Endothelial cell of umbilical vein (primary cell): ENCODE results near the gene FSTL4. TPM values are rescaled to one million over a fixed set of nuclear protein-coding genes. Genes with fewer than 3 reads are reported as not detected.

Experiments
- BruUV-seq: library from RNA; stranded (reverse); fragments of 400-500 nt; replicated peaks from 2 replicates; lab custom pipeline; 2021; lab: Mats Ljungman, UMichigan
- CTCF ChIA-PET: fragments of 300-600, 350-600 bp; sonication (Branson Sonifier 250); formaldehyde crosslinking; loops from one replicate; lab custom pipeline; 2021; ENCODE audit warnings: antibody characterized with exemption, inconsistent platforms; lab: Charles Lee
- POLR2A ChIA-PET: fragments of 300-600, 350-600 bp; sonication (Branson Sonifier 250); formaldehyde crosslinking; loops from one replicate; lab custom pipeline; 2021; ENCODE audit warnings: antibody characterized with exemption, inconsistent platforms; lab: Charles Lee
- DNase-seq: peaks from one replicate; pipeline ENCODE4 v3.0.0-alpha.2; 2011; ENCODE audit warnings: low read depth, low spot score
- FAIRE-seq: peaks from 2 replicates; lab custom pipeline; 2011; peaks lifted over from hg19 to GRCh38; lab: Jason Lieb, UNC
- H2AFZ ChIP-seq: 2 replicates; pipeline ENCODE4 v1.6.0; 2012; ENCODE audit warnings: low read depth, low read length, control low read depth, inconsistent platforms
- H3K27ac ChIP-seq: 2 replicates; pipeline ENCODE4 v1.5.1; 2011; ENCODE audit warnings: low read depth, mild to moderate bottlenecking, control low read depth, low read length, moderate library complexity; ENCODE audit not compliant: insufficient read depth
- H3K27me3 ChIP-seq, 2 experiments: 2 replicates each; pipeline versions ENCODE4 v1.6.0 to v1.6.1; 2011; ENCODE audit warnings: low read length in 2 of 2, mixed read lengths in 1 of 2; ENCODE audit not compliant: control insufficient read depth in 2 of 2, insufficient read depth in 2 of 2
- H3K36me3 ChIP-seq, 2 experiments: 2 replicates in 1 of 2; 3 replicates in 1 of 2; pipeline ENCODE4 v1.5.1; 2011; ENCODE audit warnings: low read length in 2 of 2, mild to moderate bottlenecking in 1 of 2, moderate library complexity in 1 of 2; ENCODE audit not compliant: control insufficient read depth in 2 of 2, insufficient read depth in 2 of 2; ENCODE audit errors: extremely low read depth in 1 of 2
- H3K4me1 ChIP-seq: 3 replicates; pipeline ENCODE4 v1.5.1; 2011; ENCODE audit warnings: mild to moderate bottlenecking, low read length; ENCODE audit not compliant: control insufficient read depth, insufficient read depth; ENCODE audit errors: extremely low read depth
- H3K4me2 ChIP-seq: 2 replicates; pipeline ENCODE4 v1.6.1; 2011; ENCODE audit warnings: low read length, control low read depth, mixed read lengths; ENCODE audit not compliant: insufficient read depth
- H3K4me3 ChIP-seq, 3 experiments: fragments of 200-600 bp in 1 of 3; sonication (generic), shearing (Covaris generic) in 1 of 3; replicated peaks in 1 of 3; 2 replicates each; pipeline ENCODE4 v1.5.1; 2011 to 2016; ENCODE audit warnings: control low read depth in 3 of 3, low read length in 3 of 3, mild to moderate bottlenecking in 2 of 3, inconsistent platforms in 1 of 3, low read depth in 1 of 3, moderate library complexity in 1 of 3; ENCODE audit not compliant: insufficient read depth in 1 of 3
- H3K79me2 ChIP-seq: 2 replicates; pipeline ENCODE4 v1.6.0; 2012; ENCODE audit warnings: low read length, inconsistent platforms; ENCODE audit not compliant: control insufficient read depth, insufficient read depth
- H3K9ac ChIP-seq: replicated peaks from 2 replicates; pipeline ENCODE3; 2011; ENCODE audit warnings: low read length, control low read depth; ENCODE audit not compliant: insufficient read depth; ENCODE audit errors: extremely low read depth
- H3K9me1 ChIP-seq: replicated peaks from 3 replicates; pipeline ENCODE4 v1.6.0; 2011; ENCODE audit warnings: mild to moderate bottlenecking, low read length; ENCODE audit not compliant: control insufficient read depth, insufficient read depth; ENCODE audit errors: extremely low read depth
- H3K9me3 ChIP-seq: replicated peaks from 2 replicates; pipeline ENCODE4 v1.5.1; 2012; ENCODE audit warnings: low read length, inconsistent platforms; ENCODE audit not compliant: control insufficient read depth, insufficient read depth
- H4K20me1 ChIP-seq: replicated peaks from 2 replicates; pipeline ENCODE3; 2011; ENCODE audit warnings: mild to moderate bottlenecking, low read length; ENCODE audit not compliant: control insufficient read depth, insufficient read depth; ENCODE audit errors: extremely low read depth
- EZH2 ChIP-seq: IDR thresholded peaks from 2 replicates; pipeline ENCODE4 v1.6.1; 2012; ENCODE audit warnings: borderline replicate concordance, low read depth, mild to moderate bottlenecking, moderate library complexity, low read length, inconsistent platforms; ENCODE audit not compliant: severe bottlenecking
- FOS ChIP-seq: IDR thresholded peaks from 2 replicates; pipeline ENCODE4 v1.6.1; 2011; ENCODE audit warnings: mild to moderate bottlenecking, low read length, moderate library complexity, borderline replicate concordance; ENCODE audit not compliant: insufficient read depth
- GATA2 ChIP-seq: IDR thresholded peaks from 2 replicates; pipeline ENCODE4 v1.7.0; 2011; ENCODE audit warnings: low read depth, mild to moderate bottlenecking, moderate library complexity, mixed read lengths, low read length; ENCODE audit not compliant: insufficient read length, insufficient read depth
- JUN ChIP-seq: IDR thresholded peaks from 2 replicates; pipeline ENCODE4 v1.6.1; 2011; ENCODE audit warnings: borderline replicate concordance, low read depth; ENCODE audit not compliant: insufficient read length, insufficient read depth
- MYC ChIP-seq: IDR thresholded peaks from one replicate; pipeline ENCODE4 v1.6.1; 2011; ENCODE audit warnings: mild to moderate bottlenecking, low read depth, low read length
- POLR2A ChIP-seq: IDR thresholded peaks from 2 replicates; pipeline ENCODE4 v1.6.1; 2012; ENCODE audit warnings: low read depth, mild to moderate bottlenecking, control low read depth, low read length
- POLR2AphosphoS5 ChIP-seq: IDR thresholded peaks from 2 replicates; pipeline ENCODE4 v1.6.1; 2012; ENCODE audit warnings: low read depth, mild to moderate bottlenecking, control low read depth, low read length, moderate library complexity; ENCODE audit not compliant: insufficient read depth
- dilution Hi-C: fragments of 300-500 bp; cut with MboI; formaldehyde crosslinking; loops from one replicate; pipeline ENCODE4 v1.15.0; 2019; ENCODE audit warnings: low sequenced_read_pairs; ENCODE audit not compliant: extremely low pct_ligation_motif_present
- intact Hi-C: fragments of 100-400 bp; cut with micrococcal nuclease; formaldehyde crosslinking; loops from one replicate; pipeline ENCODE4 v1.10.0; 2022
- polyA plus RNA-seq, 4 experiments: library from polyadenylated mRNA; depleted of rRNA in 3 of 4; stranded (reverse) in 3 of 4; unstranded in 1 of 4; fragments of >200 nt; gene quantifications; 2 replicates each; pipeline versions ENCODE4 v1.2.1 to v1.2.3, GENCODE V29; 2011 to 2012; ENCODE audit warnings: missing spikeins in 1 of 4
- total RNA-seq: library from RNA; stranded (reverse); gene quantifications from 2 replicates; pipeline ENCODE4 v1.2.3, GENCODE V29; 2021
- TF ChIP-seq, protein P1 (sequence below), 2 donors: IDR thresholded peaks; 1 replicate in 1 of 2; 2 replicates in 1 of 2; pipeline ENCODE4 v1.5.1; 2011; ENCODE audit warnings: low read length in 2 of 2, mild to moderate bottlenecking in 2 of 2, moderate library complexity in 2 of 2, control low read depth in 1 of 2, inconsistent platforms in 1 of 2, low read depth in 1 of 2; ENCODE audit not compliant: insufficient read depth in 1 of 2; ENCODE audit errors: extremely low read depth in 1 of 2
- TF ChIP-seq, protein P2 (sequence below): IDR thresholded peaks from 2 replicates; pipeline ENCODE4 v1.6.1; 2011; ENCODE audit not compliant: insufficient read depth, insufficient read length

FSTL4 gene
- total and polyA plus RNA-seq, 2 donors (not counting 3 experiments of a cell fraction or from before 2014, with no cell fraction given): 0.18 TPM; not detected in 1

DNA sequence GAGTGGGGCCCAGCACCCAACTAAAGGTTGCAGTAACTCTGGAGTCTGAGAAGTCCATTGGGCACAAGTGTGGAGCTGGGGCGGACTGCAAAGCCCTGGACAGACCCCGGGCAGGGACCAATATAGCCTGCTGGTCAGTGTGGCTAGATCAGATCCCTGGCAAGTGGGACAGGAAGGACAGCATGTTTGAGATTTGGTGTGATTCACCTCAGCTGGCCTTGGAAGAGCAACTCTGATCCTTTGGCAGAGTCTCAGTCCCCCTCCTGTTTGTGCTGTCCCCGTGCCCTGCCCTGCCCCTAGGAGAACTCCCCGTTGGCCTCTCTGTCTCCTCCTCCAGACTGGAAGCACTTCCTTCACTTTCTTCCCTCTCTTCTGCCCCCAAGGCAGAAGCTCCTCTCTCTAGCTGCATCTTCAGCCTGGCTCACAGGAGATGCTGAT, 255.3 kb downstream of the FSTL4 start:
- no peaks in the 10 kb centered on the region for H3K36me3 ChIP-seq
- FAIRE-seq (no peak), DNase-seq (no peak)
- no peaks in the 10 kb centered on the region for H3K9me1 ChIP-seq
- H3K27ac ChIP-seq: no peak overlapping the region
- no TSS peak for BruUV-seq
- no peaks in the 10 kb centered on the region for H3K79me2 ChIP-seq
- no peaks in the 10 kb centered on the region for H4K20me1 ChIP-seq
- no peak overlapping the region for H3K4me2 ChIP-seq
- ChIA-PET CTCF (no interaction called here), POLR2A (no interaction called here)
- H3K27me3 ChIP-seq: peaks cover 11 to 19% of the 10 kb centered on the region in 2 experiments
- no peak overlapping the region for H3K4me3 ChIP-seq
- no peak overlapping the region for H3K9ac ChIP-seq
- no peak overlapping the region for H2AFZ ChIP-seq
- no peaks in the 10 kb centered on the region for H3K4me1 ChIP-seq
- no peaks in the 10 kb centered on the region for H3K9me3 ChIP-seq
- intact Hi-C loops (no loop called here), dilution Hi-C loops (no loop called here)
- TF ChIP-seq, protein P1, sequence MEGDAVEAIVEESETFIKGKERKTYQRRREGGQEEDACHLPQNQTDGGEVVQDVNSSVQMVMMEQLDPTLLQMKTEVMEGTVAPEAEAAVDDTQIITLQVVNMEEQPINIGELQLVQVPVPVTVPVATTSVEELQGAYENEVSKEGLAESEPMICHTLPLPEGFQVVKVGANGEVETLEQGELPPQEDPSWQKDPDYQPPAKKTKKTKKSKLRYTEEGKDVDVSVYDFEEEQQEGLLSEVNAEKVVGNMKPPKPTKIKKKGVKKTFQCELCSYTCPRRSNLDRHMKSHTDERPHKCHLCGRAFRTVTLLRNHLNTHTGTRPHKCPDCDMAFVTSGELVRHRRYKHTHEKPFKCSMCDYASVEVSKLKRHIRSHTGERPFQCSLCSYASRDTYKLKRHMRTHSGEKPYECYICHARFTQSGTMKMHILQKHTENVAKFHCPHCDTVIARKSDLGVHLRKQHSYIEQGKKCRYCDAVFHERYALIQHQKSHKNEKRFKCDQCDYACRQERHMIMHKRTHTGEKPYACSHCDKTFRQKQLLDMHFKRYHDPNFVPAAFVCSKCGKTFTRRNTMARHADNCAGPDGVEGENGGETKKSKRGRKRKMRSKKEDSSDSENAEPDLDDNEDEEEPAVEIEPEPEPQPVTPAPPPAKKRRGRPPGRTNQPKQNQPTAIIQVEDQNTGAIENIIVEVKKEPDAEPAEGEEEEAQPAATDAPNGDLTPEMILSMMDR (IDR thresholded peaks at IDR 0.05; ENCODE audit: extremely low read depth in 1 of 2, insufficient read depth in 1 of 2, low read depth in 1 of 2, low read length in 2 of 2): no peak
- no peak for TF ChIP-seq POLR2AphosphoS5
- no peak for TF ChIP-seq EZH2

DNA sequence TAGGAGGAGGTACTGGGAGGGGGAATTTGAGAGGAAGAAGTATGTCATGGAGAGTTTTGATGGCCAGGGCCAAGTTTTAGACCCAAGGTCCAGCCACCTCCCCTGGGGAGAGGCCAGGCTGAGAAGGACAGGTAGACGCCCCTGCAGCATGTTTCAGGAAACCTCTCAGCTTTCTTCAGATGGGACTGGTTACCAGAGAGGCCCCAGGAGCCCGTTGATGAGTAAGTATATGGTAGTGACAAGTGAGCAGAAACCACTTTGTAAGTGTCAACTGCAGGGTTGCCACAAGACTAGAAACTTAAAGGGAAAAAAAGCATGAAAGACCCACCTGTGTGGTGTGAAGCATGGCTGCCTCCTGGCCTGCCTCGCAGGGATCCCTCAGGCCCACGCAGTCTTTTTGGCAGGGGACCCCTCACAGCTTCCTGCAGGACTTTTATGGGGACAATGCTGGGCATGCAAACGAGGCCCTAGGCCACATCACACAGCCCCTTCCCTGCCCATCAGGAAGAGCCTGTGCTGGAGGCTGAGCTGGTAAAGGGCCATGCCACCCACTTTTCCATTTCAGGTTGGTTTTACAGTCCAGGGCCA, 255.9 kb downstream of the FSTL4 start:
- no peak overlapping the region for H3K4me2 ChIP-seq
- intact Hi-C loops: no loop called here
- no peaks in the 10 kb centered on the region for H4K20me1 ChIP-seq
- H3K9me1 ChIP-seq: no peaks in the 10 kb centered on the region
- no peaks in the 10 kb centered on the region for H3K9me3 ChIP-seq
- no peak for TF ChIP-seq MYC
- no peak for TF ChIP-seq GATA2
- TF ChIP-seq, protein P1 (IDR thresholded peaks at IDR 0.05; ENCODE audit: extremely low read depth in 1 of 2, insufficient read depth in 1 of 2, low read depth in 1 of 2, low read length in 2 of 2): no peak
- TF ChIP-seq, protein P2, sequence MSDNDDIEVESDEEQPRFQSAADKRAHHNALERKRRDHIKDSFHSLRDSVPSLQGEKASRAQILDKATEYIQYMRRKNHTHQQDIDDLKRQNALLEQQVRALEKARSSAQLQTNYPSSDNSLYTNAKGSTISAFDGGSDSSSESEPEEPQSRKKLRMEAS: no peak
- no peak for TF ChIP-seq EZH2
- TF ChIP-seq JUN: no peak
- no peak for TF ChIP-seq POLR2AphosphoS5
- no peak for TF ChIP-seq FOS
- no peak for TF ChIP-seq POLR2A
- DNase-seq (no peak), FAIRE-seq (no peak)
- no peaks in the 10 kb centered on the region for H3K79me2 ChIP-seq
- no peak overlapping the region for H3K27ac ChIP-seq
- H2AFZ ChIP-seq: no peak overlapping the region
- H3K36me3 ChIP-seq: no peaks in the 10 kb centered on the region
- POLR2A ChIA-PET: no interaction called here
- H3K4me3 ChIP-seq: no peak overlapping the region
- no TSS peak for BruUV-seq
- no peak overlapping the region for H3K9ac ChIP-seq
- H3K4me1 ChIP-seq: no peaks in the 10 kb centered on the region
- CTCF ChIA-PET: no interaction called here
- dilution Hi-C loops: no loop called here
- H3K27me3 ChIP-seq: peaks cover 8 to 17% of the 10 kb centered on the region in 2 experiments
